Epithelial cell of esophagus (primary cell): Measurements from ENCODE around the gene MDH1B.

ENCODE experiments used
- DNase-seq: peaks from one replicate; pipeline ENCODE4 v3.0.0; 2010; ENCODE audit warnings: low read depth
- H3K4me3 ChIP-seq: 2 replicates; pipeline ENCODE4 v1.5.1; 2011; ENCODE audit warnings: mild to moderate bottlenecking, low read length, control low read depth
- CTCF ChIP-seq: IDR thresholded peaks from 2 replicates; pipeline ENCODE4 v1.5.1; 2011; ENCODE audit warnings: low read depth, mild to moderate bottlenecking, low read length, control low read depth, inconsistent platforms; ENCODE audit not compliant: insufficient read depth; ENCODE audit errors: missing control alignments

The MDH1B gene

GRCh38 chr2:206693399-206694137, 71.6 kb downstream of the MDH1B start:
- peak; percentile 75 for DNase-seq
- TF ChIP-seq CTCF, result peak; percentile 61
- no peak overlapping the region for H3K4me3 ChIP-seq

- no peak for TF ChIP-seq CTCF
- no peak overlapping the region for H3K4me3 ChIP-seq
- DNase-seq, result no peak
Measured at GRCh38 chr2:206692971-206693370, 72.2 kb downstream of the MDH1B start.

- no peak overlapping the region for H3K4me3 ChIP-seq
- no peak for DNase-seq
- no peak for TF ChIP-seq CTCF
Measured at GRCh38 chr2:206688990-206689389, 76.1 kb downstream of the MDH1B start.

- TF ChIP-seq CTCF, result no peak
- H3K4me3 ChIP-seq, result no peak overlapping the region
- no peak for DNase-seq
Measured at GRCh38 chr2:206688453-206688852, 76.7 kb downstream of the MDH1B start.
